Skeletal muscle tissue (tissue), 4 donors: ENCODE results near the gene TRH. TPM values are rescaled to one million over a fixed set of nuclear protein-coding genes. Genes with fewer than 3 reads are reported as not detected.

Experiments used
- H3K27ac ChIP-seq: one replicate; pipeline ENCODE4 v1.7.0; 2013; ENCODE audit warnings: mild to moderate bottlenecking, low read depth, low read length, inconsistent platforms
- H3K27me3 ChIP-seq, 3 donors: one replicate each; pipeline ENCODE4 v1.7.0; 2013; ENCODE audit warnings: low read length in 3 of 3; ENCODE audit not compliant: control insufficient read depth in 3 of 3, insufficient read depth in 3 of 3
- H3K36me3 ChIP-seq, 3 donors: one replicate each; pipeline ENCODE4 v1.7.0; 2013; ENCODE audit warnings: low read length in 3 of 3; ENCODE audit not compliant: control insufficient read depth in 3 of 3, insufficient read depth in 3 of 3
- H3K4me1 ChIP-seq, 3 donors: one replicate each; pipeline ENCODE4 v1.7.0; 2013; ENCODE audit warnings: low read length in 3 of 3, mild to moderate bottlenecking in 3 of 3; ENCODE audit not compliant: control insufficient read depth in 3 of 3, insufficient read depth in 3 of 3
- H3K4me3 ChIP-seq, 3 donors: one replicate each; pipeline ENCODE4 v1.7.0; 2013; ENCODE audit warnings: low read length in 3 of 3
- H3K9ac ChIP-seq, 3 donors: one replicate each; pipeline ENCODE4 v1.7.0; 2013; ENCODE audit warnings: low read length in 3 of 3, mild to moderate bottlenecking in 3 of 3, moderate library complexity in 2 of 3, low read depth in 1 of 3
- H3K9me3 ChIP-seq, 3 donors: one replicate each; pipeline ENCODE4 v1.7.0; 2013; ENCODE audit warnings: low read length in 3 of 3; ENCODE audit not compliant: control insufficient read depth in 3 of 3
- total RNA-seq: library from RNA; depleted of rRNA; stranded (reverse); fragments of >200 nt; gene quantifications from one replicate; pipeline ENCODE4 v1.2.3, GENCODE V29; 2014
- donor health status: Osteomylitis.

TRH gene
- total RNA-seq, 1 donor from 2014 or later, result 0.52 TPM

DNA sequence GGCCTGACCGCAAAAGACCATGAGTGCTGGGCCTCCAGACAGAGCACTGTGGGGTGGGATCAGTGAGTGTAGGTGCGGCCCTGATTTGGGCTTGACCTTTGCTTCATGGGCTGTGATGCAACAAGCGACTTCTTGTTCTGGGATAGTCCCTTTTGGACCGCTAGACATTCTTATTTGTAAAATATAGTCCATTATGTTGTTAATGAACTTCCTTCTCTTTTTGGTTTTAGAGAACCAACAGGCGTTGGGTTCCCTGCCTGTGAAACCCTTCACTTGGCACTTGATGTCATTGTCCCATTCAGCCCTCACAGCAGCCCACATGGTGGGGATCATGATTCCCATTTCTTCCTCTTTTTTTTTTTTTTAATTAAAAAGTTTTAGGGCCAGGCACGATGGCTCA, 15.8 kb upstream of the TRH start:
- no peaks in the 10 kb centered on the region for H3K4me1 ChIP-seq
- no peaks in the 10 kb centered on the region for H3K36me3 ChIP-seq
- no peak overlapping the region for H3K9ac ChIP-seq
- H3K27me3 ChIP-seq, result peaks cover 0 to 5% (median 4%) of the 10 kb centered on the region in 3 donors
- H3K9me3 ChIP-seq, result no peaks in the 10 kb centered on the region
- no peak overlapping the region for H3K27ac ChIP-seq
- H3K4me3 ChIP-seq, result no peak overlapping the region

DNA sequence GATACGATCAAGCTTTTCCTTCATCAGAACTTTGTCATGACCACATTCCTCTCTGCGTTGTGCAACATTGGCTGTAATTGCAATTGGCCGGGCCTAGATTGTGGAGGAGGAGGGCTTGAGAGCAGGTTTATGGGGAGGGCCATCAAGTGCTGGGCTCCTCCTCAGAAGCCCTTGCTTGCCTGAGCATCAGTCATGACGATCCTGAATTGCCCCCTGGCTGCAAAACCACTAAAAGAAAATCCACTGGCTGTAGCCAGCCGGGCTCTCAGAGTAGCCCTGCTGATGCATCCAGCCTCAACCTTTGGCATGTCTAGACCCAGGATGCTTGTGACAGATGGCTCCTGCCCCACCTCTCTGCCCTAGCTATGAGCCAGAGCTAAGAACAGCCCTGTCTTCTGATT, 13.4 kb upstream of the TRH start:
- no peak overlapping the region for H3K4me3 ChIP-seq
- H3K27me3 ChIP-seq, result peaks cover 0 to 5% (median 0%) of the 10 kb centered on the region in 3 donors
- no peak overlapping the region for H3K27ac ChIP-seq
- no peaks in the 10 kb centered on the region for H3K9me3 ChIP-seq
- no peaks in the 10 kb centered on the region for H3K4me1 ChIP-seq
- no peaks in the 10 kb centered on the region for H3K36me3 ChIP-seq
- H3K9ac ChIP-seq, result no peak overlapping the region

DNA sequence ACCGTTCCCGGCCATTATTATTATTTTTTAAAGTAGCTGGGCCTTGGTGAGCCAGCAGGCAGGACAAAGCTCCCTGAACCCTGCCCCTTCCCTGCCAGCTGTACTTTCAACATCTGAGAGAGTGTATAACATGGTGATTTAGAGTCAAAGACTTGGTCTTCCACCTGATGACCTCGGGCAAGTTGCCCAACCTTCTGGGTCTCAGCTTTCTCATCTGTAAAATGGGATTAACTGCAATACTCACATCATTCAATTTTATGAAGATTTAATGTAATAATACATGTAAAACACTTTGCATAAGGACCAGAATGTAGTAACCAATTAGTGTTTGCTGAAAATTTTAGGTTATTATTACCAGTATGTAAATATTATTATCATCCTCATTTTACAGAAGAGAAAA, 11.9 kb upstream of the TRH start:
- Histone ChIP-seq H3K36me3 (no peaks in the 10 kb centered on the region), H3K9me3 (no peaks in the 10 kb centered on the region), H3K4me3 (no peak overlapping the region), H3K4me1 (no peaks in the 10 kb centered on the region), H3K27me3 (peaks cover 0 to 5% (median 0%) of the 10 kb centered on the region in 3 donors), H3K9ac (no peak overlapping the region), H3K27ac (no peak overlapping the region)

DNA sequence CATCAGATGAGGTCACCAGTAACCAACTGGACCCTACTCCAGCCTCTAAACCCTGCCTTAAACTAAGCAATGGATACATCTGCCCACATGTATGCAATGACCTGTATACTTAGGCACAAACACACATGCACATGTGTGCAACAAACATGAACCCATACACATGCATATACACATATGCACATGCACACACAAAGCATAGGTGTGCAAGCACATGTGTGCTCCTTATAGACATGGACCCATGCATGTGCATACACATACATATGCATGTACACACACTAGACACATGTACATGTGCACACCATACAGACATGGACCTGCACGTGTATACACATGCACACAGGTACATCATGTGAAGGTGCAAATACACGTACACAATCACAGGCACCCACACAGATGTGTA, 8.6 kb upstream of the TRH start:
- H3K4me1 ChIP-seq, result no peaks in the 10 kb centered on the region
- no peak overlapping the region for H3K4me3 ChIP-seq
- no peak overlapping the region for H3K9ac ChIP-seq
- no peaks in the 10 kb centered on the region for H3K9me3 ChIP-seq
- peaks cover 0 to 3% (median 0%) of the 10 kb centered on the region in 3 donors for H3K27me3 ChIP-seq
- no peaks in the 10 kb centered on the region for H3K36me3 ChIP-seq
- H3K27ac ChIP-seq, result no peak overlapping the region

DNA sequence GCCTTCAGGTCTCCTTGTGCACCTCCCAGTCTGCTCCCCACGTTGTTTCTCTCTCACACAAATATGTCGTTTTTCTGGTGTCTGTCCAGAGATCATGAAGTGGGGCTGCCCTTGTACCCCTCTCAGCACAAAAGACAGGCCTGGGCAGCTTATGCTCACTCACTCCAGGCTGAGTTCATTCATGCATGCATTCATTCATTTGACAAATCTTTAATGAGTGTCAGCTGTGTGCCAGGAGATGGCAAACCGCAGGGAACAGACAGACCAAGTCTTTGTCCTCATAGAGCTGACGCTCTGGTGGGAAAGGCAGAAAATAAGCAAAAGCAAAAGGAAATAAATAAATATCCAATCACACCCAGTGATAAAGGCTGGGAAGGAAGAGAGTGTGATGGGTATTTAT, 7.6 kb upstream of the TRH start:
- H3K27ac ChIP-seq, result no peak overlapping the region
- H3K36me3 ChIP-seq, result no peaks in the 10 kb centered on the region
- H3K4me3 ChIP-seq, result no peak overlapping the region
- no peaks in the 10 kb centered on the region for H3K4me1 ChIP-seq
- no peak overlapping the region for H3K9ac ChIP-seq
- no peaks in the 10 kb centered on the region for H3K27me3 ChIP-seq
- H3K9me3 ChIP-seq, result no peaks in the 10 kb centered on the region

DNA sequence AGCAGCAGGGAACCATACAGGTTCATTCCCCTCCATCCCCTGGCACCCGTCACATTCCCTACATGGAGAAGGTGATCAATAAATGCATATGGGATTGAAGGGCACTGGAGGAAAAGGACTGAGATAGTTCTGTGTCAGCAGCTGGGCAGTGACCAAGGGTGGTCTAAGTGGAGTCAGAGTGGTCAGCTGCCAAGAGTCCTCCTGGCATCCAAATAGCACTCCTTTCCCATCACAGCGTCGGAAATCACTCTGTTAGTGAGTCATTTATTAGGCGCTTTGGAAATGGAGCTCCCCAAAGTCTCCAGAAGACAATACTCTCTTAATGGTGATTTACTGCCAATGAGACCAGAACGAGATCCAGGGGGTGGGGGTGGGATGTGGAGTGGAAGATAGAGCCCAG, 6.8 kb upstream of the TRH start:
- Histone ChIP-seq H3K27ac (no peak overlapping the region), H3K9me3 (no peaks in the 10 kb centered on the region), H3K4me3 (no peak overlapping the region), H3K9ac (no peak overlapping the region), H3K27me3 (peaks cover 0 to 4% (median 0%) of the 10 kb centered on the region in 3 donors), H3K4me1 (no peaks in the 10 kb centered on the region), H3K36me3 (no peaks in the 10 kb centered on the region)

DNA sequence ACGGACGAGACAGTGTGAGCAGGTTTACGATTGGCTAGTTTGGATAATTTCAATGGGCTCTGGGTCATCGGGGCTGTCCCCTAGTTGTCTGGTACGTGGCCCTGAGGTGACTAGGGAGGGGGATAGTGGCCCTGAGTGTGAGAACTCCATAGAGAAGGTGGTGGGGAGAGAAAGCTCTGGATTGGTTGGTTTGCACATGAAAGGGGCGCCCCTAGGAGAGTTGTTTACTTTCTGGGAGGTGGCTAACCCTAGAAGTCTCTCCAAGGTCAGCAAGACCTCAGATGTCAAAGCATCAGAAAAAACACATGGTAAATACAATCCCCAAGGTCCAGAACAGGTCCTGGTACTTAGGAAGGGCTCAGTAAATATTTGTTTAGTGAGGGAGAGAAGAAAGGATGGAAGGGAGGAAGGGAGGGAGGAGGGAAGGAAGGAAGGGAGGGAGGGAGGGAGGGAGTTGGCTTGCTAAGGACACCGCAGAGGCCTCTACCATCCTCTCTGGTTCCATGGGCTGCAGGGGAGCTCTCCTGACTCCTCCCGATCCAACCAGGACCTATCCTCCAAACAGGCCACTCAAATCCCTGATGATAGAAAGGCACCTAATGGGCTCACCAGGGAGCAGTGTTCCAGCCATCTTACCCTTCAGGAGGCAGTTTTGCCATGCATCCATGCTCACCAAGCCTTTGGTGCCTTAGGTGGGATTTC, 3.0 kb upstream of the TRH start:
- Histone ChIP-seq H3K27me3 (peaks cover 26 to 32% (median 29%) of the 10 kb centered on the region in 3 donors), H3K4me1 (peaks cover 8 to 14% (median 8%) of the 10 kb centered on the region in 3 donors), H3K36me3 (no peaks in the 10 kb centered on the region), H3K9me3 (no peaks in the 10 kb centered on the region), H3K27ac (no peak overlapping the region), H3K9ac (no peak overlapping the region), H3K4me3 (no peak overlapping the region)

DNA sequence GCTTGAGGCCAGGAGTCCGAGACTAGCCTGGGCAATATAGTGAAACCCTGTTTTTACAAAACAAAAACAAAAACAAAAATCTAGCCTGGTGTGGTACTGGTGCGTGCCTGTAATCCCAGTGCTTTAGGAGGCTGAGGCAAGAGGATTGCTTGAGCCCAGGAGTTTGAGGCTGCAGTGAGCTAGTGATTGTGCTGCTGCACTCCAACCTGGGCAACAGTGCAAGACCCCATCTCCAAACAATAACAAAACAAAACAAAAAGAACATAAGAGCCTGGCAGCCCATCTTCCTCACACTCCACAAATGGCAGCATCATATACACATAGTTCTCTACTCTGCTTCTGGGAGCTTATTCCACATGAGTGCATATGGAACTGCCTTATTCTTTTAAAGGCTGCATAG, 2.2 kb upstream of the TRH start:
- no peaks in the 10 kb centered on the region for H3K36me3 ChIP-seq
- H3K4me1 ChIP-seq, result peaks cover 8 to 14% (median 8%) of the 10 kb centered on the region in 3 donors
- H3K27ac ChIP-seq, result no peak overlapping the region
- no peaks in the 10 kb centered on the region for H3K9me3 ChIP-seq
- H3K4me3 ChIP-seq, result no peak overlapping the region
- peaks cover 33 to 37% (median 37%) of the 10 kb centered on the region in 3 donors for H3K27me3 ChIP-seq
- H3K9ac ChIP-seq, result no peak overlapping the region

DNA sequence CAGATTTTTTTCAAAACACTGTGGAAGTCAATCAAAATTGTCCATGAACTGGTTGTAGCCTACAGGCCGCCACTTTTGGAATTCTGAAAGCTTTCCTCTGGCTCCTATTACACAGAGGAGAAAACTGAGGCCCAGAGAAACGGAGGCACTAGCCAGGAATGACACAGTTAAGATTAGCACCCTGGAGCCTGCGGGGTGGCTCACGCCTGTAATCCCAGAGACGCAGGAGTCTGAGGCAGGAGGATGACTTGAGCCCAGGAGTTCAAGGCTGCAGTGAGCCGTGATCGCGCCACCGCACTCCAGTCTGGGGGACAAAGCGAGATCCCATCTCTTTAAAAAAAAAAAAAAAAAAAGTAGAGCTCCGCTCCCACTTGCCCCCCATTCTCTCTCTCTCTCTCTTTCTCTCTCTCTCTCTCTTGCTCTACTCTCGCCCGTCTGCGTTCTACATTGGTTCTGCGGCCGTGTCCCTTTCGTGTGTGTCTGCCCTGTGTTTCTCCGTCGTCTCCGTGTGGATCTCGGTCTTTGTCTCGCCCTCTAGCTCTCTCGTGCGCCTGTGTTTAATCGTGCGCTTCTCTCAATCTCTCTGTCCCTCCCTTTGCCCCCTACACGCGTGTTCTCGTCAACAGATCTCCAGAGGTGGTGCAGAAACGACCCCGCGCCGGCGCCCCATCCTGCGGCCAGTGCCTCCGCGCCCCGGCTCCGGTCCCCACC, 512 bp upstream of the TRH start:
- H3K36me3 ChIP-seq, result no peaks in the 10 kb centered on the region
- no peaks in the 10 kb centered on the region for H3K9me3 ChIP-seq
- no peak overlapping the region for H3K27ac ChIP-seq
- H3K9ac ChIP-seq, result no peak overlapping the region
- H3K4me3 ChIP-seq, result no peak overlapping the region
- peaks cover 8 to 14% (median 8%) of the 10 kb centered on the region in 3 donors for H3K4me1 ChIP-seq
- peaks cover 44 to 52% (median 51%) of the 10 kb centered on the region in 3 donors for H3K27me3 ChIP-seq
